Gastrocnemius medialis (tissue), 4 donors: ENCODE results near the gene ST7. TPM values are rescaled to one million over a fixed set of nuclear protein-coding genes. Genes with fewer than 3 reads are reported as not detected.

ENCODE experiments used
- ATAC-seq, 2 donors: fragments of 150-250 bp; one replicate each; pipeline ENCODE4 v1.9.1; 2016
- DNase-seq, 2 donors: peaks; one replicate each; pipeline ENCODE4 v3.0.0-alpha.2; 2019
- H3K27ac ChIP-seq, 4 donors: fragments of 200-600 bp; sonication (generic); 1 replicate in 1 of 4; 2 replicates in 3 of 4; pipeline ENCODE4 v1.5.1; 2016 to 2018; ENCODE audit warnings: mild to moderate bottlenecking in 2 of 4, moderate library complexity in 1 of 4
- H3K27me3 ChIP-seq, 3 donors: fragments of 200-600 bp; sonication (generic) in 2 of 3; 1 replicate in 1 of 3; 2 replicates in 2 of 3; pipeline versions ENCODE4 v1.5.1 to v1.6.0; 2016 to 2019; ENCODE audit warnings: mild to moderate bottlenecking in 1 of 3, moderate library complexity in 1 of 3
- H3K36me3 ChIP-seq, 2 donors: fragments of 200-600 bp; sonication (generic) in 1 of 2; one replicate each; pipeline ENCODE4 v1.5.1; 2017 to 2018
- H3K4me1 ChIP-seq, 2 donors: fragments of 200-600 bp; sonication (generic) in 1 of 2; one replicate each; pipeline ENCODE4 v1.5.1; 2016 to 2017; ENCODE audit warnings: mild to moderate bottlenecking in 2 of 2
- H3K4me3 ChIP-seq, 4 donors: fragments of 200-600 bp; sonication (generic) in 3 of 4; 1 replicate in 1 of 4; 2 replicates in 3 of 4; pipeline ENCODE4 v1.5.1; 2016 to 2019; ENCODE audit warnings: mild to moderate bottlenecking in 2 of 4
- H3K9me3 ChIP-seq, 3 donors: fragments of 200-600 bp; sonication (generic) in 2 of 3; 1 replicate in 1 of 3; 2 replicates in 2 of 3; pipeline ENCODE4 v1.5.1; 2016 to 2019
- CTCF ChIP-seq, 5 experiments: fragments of 450-650 bp in 3 of 5; fragments of 200-600 bp in 2 of 5; sonication (generic) in 2 of 5; IDR thresholded peaks in 4 of 5; conservative IDR thresholded peaks in 1 of 5; 1 replicate in 4 of 5; 2 replicates in 1 of 5; pipeline ENCODE4 v1.5.1; 2016 to 2019; ENCODE audit warnings: antibody characterized with exemption in 5 of 5, mild to moderate bottlenecking in 3 of 5, moderate library complexity in 3 of 5
- POLR2A ChIP-seq, 2 donors: fragments of 450-650 bp; IDR thresholded peaks; one replicate each; pipeline ENCODE4 v1.6.1; 2017; ENCODE audit warnings: antibody characterized with exemption in 2 of 2, mild to moderate bottlenecking in 2 of 2, moderate library complexity in 2 of 2
- in situ Hi-C, 4 donors: fragments of 200-750 bp; cut with MboI; loops; one replicate each; pipeline versions ENCODE4 v1.15.0 to v1.8.0; 2017; ENCODE audit warnings: low sequenced_read_pairs in 4 of 4
- intact Hi-C: fragments of 100-400 bp; cut with DNase I; formaldehyde crosslinking; loops from one replicate; pipeline ENCODE4 v1.15.1; 2023; ENCODE audit warnings: low total_unique reads
- total RNA-seq, 4 donors: library from RNA; depleted of rRNA; stranded (reverse); fragments of >200 nt; gene quantifications; one replicate each; pipeline versions ENCODE4 v1.1.0 to v1.2.3, GENCODE V29; 2016

The ST7 gene
- total RNA-seq, 4 donors from 2014 or later = 5.5 to 14.5 (median 11.9) TPM

- TF ChIP-seq POLR2A (IDR thresholded peaks at IDR 0.05) = no peak
- no peak for TF ChIP-seq CTCF (IDR thresholded peaks at IDR 0.05 in 4 of 5, conservative IDR thresholded peaks at IDR 0.05 in 1 of 5)
- no peak for ATAC-seq
Measured at GRCh38 chr7:117249696-117250095, 296.4 kb downstream of the ST7 start.

GRCh38 chr7:117250245-117250644 lies 296.9 kb downstream of the ST7 start:
- intact Hi-C loops = no loop called here
- in situ Hi-C loops = no loop called here
- Histone ChIP-seq H3K27ac (no peak overlapping the region), H3K27me3 (no peaks in the 10 kb centered on the region), H3K36me3 (no peaks in the 10 kb centered on the region), H3K9me3 (no peaks in the 10 kb centered on the region), H3K4me1 (no peaks in the 10 kb centered on the region), H3K4me3 (no peak overlapping the region)
- TF ChIP-seq CTCF (IDR thresholded peaks at IDR 0.05 in 4 of 5, conservative IDR thresholded peaks at IDR 0.05 in 1 of 5) = no peak
- TF ChIP-seq POLR2A (IDR thresholded peaks at IDR 0.05) = no peak
- no peak for DNase-seq
- ATAC-seq = no peak

More at GRCh38 chr7:117249696-117250095, 296.4 kb downstream of the ST7 start:
- in situ Hi-C loops (no loop called here), intact Hi-C loops (no loop called here)
- no peak for DNase-seq
- no peaks in the 10 kb centered on the region for H3K27me3 ChIP-seq
- no peak overlapping the region for H3K4me3 ChIP-seq
- H3K4me1 ChIP-seq = no peaks in the 10 kb centered on the region
- H3K27ac ChIP-seq = no peak overlapping the region
- no peaks in the 10 kb centered on the region for H3K36me3 ChIP-seq
- no peaks in the 10 kb centered on the region for H3K9me3 ChIP-seq

DNA sequence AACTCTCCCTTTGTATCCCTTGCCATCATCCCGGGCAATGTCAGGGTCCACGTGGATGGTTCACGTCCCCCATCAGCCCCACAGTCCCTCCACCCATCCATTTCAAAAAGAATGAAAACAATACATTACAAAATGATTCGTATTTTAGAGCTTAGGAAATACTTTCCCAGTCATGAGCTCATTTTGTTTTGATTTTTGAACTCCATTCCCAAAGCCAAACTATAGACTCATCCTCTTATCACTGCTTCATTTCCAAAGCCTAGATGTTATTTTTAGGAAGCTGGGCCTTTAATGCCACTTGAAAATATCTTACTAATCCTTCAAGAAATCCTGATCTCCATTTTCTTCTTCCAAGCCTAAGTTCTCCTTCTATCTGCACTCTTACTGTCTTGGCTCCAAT lies 297.5 kb downstream of the ST7 start:
- no peaks in the 10 kb centered on the region for H3K4me1 ChIP-seq
- intact Hi-C loops (no loop called here), in situ Hi-C loops (no loop called here)
- no peak for TF ChIP-seq CTCF (IDR thresholded peaks at IDR 0.05 in 4 of 5, conservative IDR thresholded peaks at IDR 0.05 in 1 of 5)
- H3K27me3 ChIP-seq = no peaks in the 10 kb centered on the region
- ATAC-seq (no peak), DNase-seq (no peak)
- H3K9me3 ChIP-seq = no peaks in the 10 kb centered on the region
- H3K36me3 ChIP-seq = no peaks in the 10 kb centered on the region
- no peak overlapping the region for H3K27ac ChIP-seq
- no peak overlapping the region for H3K4me3 ChIP-seq

DNA sequence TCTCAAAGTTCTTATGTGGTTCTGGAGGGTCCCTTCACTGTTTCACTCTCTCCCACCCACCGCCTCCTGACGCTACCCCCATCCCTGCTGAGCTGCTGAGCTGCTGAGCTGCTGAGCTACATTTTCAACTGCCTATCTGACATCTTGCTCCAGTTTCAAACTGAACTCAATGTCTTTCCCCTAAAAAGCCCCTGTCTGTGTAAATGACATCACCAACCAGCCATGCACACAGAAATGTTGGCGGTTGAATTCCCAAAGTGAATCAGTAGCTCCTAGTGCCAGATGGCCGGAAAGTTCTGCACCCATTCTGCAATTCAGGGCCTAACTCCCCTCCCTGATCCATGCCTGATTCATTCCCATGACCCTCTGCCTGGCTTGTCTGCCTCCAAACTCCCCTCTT lies 298.4 kb downstream of the ST7 start:
- no peaks in the 10 kb centered on the region for H3K27me3 ChIP-seq
- no peak overlapping the region for H3K27ac ChIP-seq
- no peaks in the 10 kb centered on the region for H3K4me1 ChIP-seq
- no peak for DNase-seq
- intact Hi-C loops = no loop called here
- in situ Hi-C loops = no loop called here
- H3K36me3 ChIP-seq = no peaks in the 10 kb centered on the region
- no peak for TF ChIP-seq CTCF (IDR thresholded peaks at IDR 0.05 in 4 of 5, conservative IDR thresholded peaks at IDR 0.05 in 1 of 5)
- no peak for TF ChIP-seq POLR2A (IDR thresholded peaks at IDR 0.05)
- H3K9me3 ChIP-seq = no peaks in the 10 kb centered on the region
- H3K4me3 ChIP-seq = no peak overlapping the region
- no peak for ATAC-seq

GRCh38 chr7:117259615-117260014 lies 306.3 kb downstream of the ST7 start:
- Histone ChIP-seq H3K4me3 (no peak overlapping the region), H3K36me3 (no peaks in the 10 kb centered on the region), H3K9me3 (no peaks in the 10 kb centered on the region), H3K27me3 (no peaks in the 10 kb centered on the region), H3K27ac (no peak overlapping the region), H3K4me1 (no peaks in the 10 kb centered on the region)
- DNase-seq (no peak), ATAC-seq (no peak)
- in situ Hi-C loops (no loop called here), intact Hi-C loops (no loop called here)
- TF ChIP-seq CTCF (IDR thresholded peaks at IDR 0.05 in 4 of 5, conservative IDR thresholded peaks at IDR 0.05 in 1 of 5) = no peak
- no peak for TF ChIP-seq POLR2A (IDR thresholded peaks at IDR 0.05)
